GM18511 (cell line): ENCODE data around the gene DPYD.
A peak's percentile ranks its signal among the peaks of the same experiment; 100 is the strongest.

ENCODE experiments used
- ATAC-seq: cut with Tn5 transposase; IDR thresholded peaks from one replicate; pipeline ENCODE4 v1.9.1; 2021; ENCODE audit warnings: mild to moderate bottlenecking, moderate library complexity; ENCODE audit not compliant: unreplicated experiment

DPYD gene

DNA sequence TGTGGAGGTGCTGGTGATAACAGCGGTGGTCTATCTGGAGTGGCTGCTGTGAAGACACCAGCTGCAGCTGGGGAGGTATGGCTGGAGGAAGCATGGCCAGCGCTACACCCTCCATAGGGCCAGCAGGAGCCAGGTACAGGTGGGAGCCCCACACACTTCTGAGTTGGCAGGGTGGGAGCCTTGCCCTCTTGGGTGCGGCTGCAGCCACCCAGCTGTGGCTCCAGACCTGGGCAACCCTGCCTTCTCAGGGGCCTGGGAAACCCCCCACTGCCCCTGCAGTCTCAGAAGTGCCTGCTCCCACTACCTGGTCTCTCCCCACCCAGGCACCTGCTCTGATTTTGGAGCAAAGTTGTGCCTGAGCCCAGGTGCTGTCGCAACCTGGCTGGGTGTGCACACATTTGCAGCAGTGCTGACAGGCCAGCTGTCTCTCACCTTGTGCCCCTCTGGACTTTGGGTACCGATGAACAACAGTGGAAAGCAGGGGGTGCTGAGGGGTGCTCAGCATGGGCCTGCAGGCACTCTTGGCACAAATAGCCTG lies 76.2 kb downstream of the DPYD start:
- ATAC-seq, result no peak

DNA sequence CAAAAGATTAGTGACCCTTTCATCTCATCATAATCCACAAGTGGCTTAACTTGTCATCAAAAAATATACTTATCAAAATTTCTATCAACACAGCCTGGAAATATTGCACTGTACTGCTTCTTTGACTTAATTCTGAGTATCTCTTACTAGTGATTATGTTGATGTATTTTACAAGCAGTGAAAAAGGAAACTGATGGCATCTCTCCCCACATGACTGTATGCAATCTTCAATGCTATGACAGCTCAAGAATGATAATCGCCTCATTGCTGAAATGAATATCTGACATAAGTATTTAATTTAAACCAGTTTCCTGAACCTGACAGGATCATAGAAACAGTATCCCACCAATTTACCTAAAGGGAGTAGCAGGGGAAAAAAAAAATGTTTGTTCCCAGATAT lies 79.5 kb downstream of the DPYD start:
- no peak for ATAC-seq

DNA sequence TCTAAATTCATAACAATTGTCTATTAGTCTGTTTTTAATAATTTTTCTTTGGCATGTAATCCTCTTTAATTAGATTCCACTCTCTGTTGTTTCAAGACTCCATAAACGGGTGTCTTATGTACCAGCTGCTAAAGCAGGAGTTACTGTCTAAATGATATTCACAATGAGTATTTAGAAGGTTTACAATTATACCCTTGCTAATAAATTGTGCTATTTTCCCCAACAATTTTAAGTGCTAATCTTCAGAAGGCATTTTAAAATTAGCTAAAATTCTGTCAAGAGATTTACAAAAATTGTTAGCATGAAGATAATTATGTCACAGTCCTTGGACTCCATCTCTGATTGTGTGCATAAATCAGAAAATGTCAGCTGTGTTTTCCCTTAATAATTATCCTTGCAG lies 83.7 kb downstream of the DPYD start:
- ATAC-seq, result no peak

DNA sequence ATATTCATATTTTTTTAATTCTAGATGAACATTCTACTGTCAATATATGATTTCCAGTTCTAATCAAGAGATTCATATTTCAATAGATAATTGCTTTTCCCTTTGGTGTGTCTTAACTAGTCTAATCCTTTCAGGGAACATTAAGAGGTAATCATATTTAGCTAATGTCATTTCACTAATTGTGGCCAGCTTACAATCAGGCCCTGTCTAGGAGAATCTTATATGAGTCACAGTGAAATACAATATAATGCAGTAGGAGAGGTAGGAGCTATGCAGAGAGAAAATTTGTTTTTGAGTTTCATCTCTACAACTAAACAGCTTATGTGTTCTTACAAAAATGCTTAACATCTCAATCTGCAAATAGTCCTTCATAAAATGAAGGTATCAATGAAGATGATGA lies 85.9 kb downstream of the DPYD start:
- no peak for ATAC-seq

DNA sequence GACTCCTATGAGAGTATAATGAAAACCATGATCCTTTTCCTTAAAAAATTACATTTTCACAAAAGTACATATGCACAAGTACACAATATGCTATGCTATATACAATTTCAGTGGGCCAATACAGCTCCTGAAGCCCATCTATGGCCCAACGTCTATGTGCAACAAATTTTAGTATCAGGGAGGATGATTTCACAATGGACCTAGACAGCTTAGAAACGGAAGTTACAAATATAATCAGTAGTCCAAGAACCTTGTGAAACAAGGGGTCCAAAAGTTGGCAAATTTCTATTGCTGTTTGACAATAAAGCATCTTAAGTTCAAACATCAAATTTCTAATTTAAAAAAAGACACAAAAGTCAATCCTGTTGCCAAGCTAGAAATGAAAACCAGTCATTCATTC lies 87.0 kb downstream of the DPYD start:
- ATAC-seq, result no peak

DNA sequence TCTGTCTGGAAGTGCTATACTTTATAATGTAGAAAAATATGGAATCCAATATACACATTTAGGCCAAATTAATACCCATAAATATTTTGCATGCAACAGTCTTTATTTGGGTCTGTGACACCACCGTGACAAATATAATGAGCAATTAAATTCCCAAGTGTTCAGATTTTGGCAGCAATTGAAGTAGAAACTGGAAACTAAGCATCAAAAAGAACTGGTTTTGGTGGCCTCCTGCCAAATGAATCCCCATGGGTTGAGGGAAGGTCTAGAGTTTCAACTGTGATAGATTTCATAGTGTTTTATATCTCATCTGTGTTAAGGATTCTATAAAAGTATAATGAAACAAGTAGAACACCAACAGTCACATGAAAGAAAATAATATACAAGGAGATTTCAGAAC lies 88.4 kb downstream of the DPYD start:
- ATAC-seq, result no peak

DNA sequence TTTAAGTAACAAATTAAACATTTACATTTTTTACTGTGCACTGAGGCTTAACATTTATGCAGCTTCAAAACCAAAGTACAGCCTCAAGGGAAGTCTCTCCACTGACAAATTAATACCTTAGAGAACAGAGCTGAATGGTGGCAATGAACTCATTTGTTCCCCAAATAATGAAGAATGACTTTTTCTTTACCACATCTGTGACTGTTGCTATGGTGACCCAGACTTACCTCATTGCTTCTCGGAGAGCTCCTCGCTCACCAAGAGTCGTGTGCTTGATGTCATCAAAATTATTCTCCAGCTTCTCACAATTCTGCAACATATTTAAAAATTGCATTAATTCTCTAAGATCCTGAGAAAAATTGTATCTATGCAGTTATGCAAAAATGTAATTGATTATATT lies 92.9 kb downstream of the DPYD start:
- peak; percentile 75 for ATAC-seq

DNA sequence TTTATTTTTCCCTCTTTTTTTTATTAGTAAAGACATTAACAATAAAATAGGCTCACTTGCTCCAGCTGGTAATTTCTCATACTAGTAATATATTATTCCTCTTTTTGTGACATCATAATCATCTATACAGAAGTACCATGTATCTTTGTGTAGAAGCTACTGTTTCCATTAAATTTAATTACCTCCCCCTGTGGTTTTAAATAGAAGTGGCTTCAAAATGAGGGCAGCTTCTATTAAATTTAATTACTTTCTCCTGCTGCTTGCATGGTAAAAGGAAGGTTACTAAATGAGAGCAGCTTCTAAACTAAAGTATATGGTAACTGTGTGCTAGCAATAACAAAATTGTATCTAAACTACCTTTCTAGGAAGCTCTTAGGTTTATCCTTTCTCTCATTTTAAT lies 94.0 kb downstream of the DPYD start:
- ATAC-seq, result no peak

DNA sequence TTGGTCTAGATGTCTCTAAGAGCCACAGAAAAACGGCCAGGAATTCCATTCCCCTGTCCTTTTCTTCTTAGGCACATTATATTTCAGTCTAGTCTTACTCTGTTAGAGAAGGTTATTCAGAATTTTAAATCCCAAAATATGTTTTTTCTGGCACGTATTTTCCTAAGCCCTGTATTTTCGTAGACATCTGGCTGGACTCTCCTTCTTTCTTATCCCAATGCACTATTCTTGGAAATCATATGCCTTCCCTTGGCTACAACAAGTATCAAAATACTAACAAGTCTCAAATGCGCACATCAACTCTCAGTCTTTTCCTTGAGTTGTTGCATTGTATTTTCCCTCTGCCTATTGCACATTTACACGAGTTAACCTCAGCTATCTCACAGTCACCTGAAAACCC lies 96.2 kb downstream of the DPYD start:
- no peak for ATAC-seq

DNA sequence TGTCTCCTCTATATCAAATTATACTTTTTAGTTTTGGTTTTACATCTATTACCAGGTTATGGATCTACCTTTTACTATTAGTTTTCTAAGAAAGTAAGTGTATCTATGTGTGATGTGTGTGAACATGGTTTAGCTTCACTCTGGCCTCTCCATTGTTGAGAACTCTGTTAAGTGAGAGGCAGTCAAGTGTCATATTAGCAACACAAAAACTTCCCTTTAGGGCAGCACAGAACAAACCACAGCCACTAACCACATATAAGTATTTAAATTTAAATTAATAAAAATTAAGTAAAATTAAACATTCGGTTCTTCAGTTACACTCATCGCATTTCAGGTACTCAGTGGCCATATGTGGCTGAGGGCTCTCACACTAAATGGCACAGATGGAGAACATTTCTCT lies 96.6 kb downstream of the DPYD start:
- no peak for ATAC-seq

DNA sequence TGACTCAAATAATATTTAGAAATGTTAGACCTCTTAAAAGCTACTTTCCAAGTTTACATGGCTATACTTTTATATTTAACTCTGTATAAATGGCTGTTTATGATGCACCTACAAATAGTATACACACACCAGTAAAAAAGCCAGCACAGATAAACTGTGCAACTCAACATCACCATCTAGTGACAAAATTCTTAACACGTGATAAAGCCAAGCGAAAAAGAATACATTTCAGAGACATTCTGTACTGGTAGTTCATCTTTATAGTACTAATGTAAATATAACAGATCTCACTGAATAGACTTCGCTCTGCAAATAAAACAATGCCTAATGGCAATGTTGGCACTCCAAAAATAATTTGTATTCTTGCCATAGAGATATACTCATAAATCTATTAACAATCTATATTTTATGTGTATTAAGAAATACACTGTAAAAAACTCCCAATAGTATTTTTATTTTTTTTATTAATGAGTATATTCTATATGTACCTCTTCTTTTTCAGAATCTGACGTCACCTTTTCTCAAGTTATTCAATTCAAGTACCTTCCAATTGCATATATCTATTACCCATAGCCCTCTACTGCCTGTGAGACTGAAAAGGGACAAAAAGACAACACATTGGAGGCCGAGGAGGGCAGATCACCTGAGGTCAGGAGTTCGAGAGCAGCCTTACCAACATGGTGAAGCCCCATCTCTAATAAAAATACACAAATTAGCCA lies 100.2 kb downstream of the DPYD start:
- peak; percentile 68 for ATAC-seq

DNA sequence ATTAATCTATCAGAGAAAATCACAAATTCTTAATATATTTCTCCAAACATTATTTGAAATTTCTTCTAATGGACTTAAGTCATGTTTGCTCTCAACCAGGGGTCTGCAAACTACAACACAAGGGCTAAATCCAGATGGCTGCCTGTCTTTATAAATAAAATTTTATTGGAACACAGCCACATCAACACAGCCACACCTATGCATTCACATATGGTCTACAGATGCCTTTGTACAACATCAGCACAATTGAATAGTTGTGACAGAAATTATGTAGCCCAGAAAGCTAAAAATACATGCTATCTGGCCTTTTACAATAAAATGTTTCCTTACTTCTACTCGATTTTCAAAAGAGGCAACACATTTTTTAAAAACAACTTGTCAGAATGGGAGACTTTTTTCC lies 103.9 kb downstream of the DPYD start:
- no peak for ATAC-seq

DNA sequence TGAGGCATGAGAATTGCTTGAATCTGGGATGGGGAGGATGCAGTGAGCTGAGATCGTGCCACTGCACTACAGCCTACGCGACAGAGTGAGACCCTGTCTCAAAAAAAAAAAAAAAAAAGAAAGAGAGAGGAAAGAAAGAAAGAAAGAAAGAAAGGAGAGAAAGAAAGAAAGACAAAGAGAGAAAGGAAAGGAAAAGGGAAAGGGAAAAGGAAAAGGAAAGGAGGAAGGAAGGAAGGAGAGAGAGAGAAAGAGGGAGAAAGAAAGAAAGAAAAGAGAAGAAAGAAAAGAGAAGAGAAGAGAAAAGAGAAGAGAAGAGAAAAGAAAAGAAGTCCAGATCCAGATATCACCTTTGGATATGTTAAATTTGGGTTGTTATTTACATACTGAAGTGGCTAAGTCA lies 106.0 kb downstream of the DPYD start:
- no peak for ATAC-seq

DNA sequence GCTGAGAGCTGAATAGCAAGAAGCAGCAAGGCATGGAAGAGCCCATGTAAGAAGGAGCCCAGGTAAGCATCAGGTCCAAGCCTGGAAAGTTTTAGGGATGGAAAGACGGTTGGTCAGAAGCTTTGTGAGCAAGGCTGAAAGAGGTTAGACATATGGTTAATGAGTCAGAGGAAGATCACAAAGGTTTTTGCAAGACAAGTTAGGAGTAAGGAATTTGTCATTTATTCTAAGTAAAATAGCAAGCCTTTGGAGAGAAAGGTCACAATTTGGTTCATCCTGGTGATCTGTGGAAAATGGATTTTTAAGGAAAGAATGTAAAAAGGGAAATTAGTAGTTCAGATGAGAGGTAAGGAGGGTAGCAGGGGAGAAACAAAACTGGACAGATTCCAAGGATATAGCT lies 106.7 kb downstream of the DPYD start:
- no peak for ATAC-seq

DNA sequence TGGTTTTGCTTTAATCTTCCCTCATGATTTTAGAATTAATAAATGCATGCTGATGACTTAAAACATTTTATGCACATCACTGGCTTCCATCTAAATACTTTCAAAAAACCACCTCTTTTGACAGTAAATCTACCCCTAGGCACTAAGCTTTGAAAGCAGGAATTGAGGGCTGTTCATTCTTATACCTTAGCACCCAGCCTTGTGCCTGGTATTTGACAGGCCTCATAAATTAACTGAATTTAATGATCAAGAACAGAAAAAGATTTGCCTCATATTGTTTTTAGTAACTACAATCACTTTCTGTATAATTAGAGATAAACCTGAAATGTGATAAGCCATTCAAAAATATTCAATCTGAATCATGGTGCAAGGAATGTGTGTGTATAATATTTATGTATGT lies 108.8 kb downstream of the DPYD start:
- ATAC-seq, result no peak

DNA sequence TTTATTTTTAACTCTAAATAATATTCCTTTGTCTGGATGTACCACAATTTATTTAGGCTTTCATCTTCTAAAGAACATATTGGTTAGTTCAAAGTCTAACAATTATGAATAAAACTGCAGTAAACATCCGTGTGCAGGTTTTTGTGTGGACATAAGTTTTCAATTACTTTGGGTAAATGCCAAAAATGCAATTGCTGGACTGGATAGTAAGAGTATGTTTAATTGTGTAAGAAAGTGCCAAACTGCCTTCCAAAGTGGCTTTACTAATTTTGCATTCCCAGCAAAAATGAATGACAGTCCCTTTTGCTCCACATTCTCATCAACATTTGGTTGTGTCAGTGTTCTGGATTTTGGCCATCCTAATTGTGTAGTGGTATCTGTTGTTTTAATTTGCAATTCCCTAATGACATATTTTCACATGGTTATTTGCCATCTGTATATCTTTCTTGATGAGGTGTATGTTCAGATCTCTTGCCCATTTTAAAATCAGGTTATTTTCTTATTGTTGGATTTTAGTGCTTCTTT lies 113.8 kb downstream of the DPYD start:
- ATAC-seq, result no peak

DNA sequence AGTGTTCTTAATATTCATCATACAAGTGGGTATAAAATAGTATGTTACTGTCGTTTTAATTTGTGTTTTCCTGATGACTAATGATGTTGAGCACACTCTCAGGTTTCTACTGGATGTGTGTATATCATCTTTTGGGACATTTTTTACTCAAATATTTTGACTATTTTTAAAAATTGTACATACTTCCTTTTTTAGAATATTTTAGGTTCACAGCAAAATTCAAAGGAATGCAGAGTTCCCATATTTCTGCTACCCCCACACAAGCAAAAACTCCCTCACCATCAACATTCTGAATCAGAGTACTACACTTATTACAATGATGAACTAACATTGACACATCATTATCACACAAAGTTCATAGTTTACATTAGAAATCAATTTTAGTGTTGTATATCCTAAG lies 114.5 kb downstream of the DPYD start:
- ATAC-seq, result no peak

DNA sequence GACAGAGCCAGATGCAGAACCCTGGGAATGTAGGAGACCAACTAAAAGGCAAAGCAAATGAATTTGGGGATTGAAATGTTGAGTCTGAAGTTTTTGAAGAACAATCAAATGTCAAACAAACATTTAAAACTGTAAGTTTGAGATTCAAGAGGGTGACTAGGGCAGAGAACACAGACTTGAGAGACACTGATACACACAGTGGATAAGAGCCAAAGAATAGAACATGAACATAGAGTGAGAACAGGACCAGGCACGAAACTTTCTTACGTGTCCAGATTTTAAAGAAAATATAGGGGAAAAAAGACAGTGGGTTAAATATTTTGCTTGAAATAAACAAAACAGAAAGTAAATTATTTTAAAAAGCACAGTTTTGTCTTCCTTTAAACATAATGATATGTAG lies 115.7 kb downstream of the DPYD start:
- ATAC-seq, result no peak

DNA sequence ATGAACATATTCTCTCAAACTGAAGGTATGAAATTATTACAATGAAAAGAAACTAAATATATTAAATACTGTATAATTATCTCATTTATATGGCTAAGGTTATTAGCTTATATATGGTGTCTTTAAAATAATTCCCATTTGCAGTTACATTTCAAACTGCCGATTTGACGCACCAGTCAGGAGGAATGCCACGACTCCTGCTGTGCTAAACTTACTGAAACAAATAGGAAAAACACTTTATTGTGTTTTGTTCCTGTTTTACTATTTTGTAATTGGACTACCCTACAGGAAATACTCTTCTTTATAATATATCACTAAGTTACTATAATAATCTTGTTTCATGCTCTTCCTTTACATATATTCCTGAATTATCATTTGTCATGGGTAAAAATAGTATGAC lies 117.8 kb downstream of the DPYD start:
- ATAC-seq, result no peak

DNA sequence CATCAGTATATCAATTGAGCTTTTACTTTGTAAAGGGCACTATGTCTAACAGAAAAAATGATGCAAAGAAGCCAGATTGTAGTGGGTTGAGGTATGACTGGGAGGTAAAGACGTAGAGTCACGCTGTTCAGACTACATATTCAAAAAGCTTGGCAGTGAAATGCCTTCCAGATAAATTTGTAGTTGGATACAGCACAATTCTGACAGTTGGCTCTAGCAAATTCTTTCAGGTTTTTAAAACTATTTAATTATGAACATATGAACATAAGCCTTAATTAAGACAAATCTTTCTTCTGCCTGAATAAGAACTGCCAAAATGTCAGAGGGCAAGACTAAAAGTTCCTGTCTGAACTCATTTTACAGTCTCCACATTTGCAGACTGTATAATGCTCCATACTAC lies 118.8 kb downstream of the DPYD start:
- no peak for ATAC-seq

DNA sequence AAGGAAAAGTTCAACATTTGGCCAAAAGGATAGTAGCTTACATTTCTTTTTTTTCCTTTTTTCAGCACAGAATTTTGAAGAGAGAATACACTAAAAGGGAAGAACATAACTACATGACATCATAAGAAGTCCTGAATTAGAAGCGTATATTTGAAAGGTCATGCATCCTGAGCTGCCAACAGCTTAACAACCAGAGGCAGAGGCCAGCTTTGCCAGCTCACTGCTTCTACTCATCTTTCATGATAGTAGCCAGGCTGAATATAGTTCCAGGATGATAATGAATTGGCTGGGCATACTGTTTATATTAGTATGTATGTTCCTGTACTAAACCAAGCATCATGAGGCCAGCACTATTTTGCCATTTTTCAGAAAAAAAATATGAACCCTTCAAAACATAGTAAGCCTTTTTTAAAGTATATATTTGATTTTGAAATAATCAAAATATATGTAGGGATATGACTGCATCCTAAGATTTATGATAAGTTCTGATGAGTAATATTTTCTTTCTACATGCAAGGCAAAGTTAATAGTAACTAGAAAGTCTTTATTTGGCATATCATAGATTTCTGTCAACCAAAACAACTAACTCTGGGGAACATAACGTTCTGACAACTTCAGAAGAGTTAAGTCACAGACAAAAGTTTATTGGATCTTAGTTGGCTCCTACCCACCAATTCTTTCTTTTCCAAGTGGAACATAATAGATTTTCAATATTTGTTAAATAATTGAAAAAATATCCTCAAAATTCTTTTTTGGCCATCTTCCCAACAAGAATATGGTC lies 123.2 kb downstream of the DPYD start:
- no peak for ATAC-seq

DNA sequence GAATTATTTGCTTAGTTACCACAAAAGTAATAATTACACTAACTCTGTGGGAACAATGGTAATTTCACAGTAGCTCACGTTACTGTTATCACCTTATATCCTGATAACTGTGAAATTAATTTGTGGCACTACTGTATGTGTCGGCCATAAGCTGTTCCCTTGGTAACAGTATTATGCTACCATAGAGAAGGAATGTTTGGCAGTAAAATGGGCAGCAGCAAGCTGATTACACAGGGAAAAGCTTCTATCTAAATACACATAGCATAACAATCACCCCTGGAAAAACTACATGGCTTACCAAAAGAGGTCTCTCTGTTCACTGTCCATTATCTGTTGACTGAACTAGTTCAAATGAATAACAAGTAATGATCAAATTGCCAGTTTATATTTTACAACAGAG lies 124.1 kb downstream of the DPYD start:
- no peak for ATAC-seq
